CD14-positive monocyte (primary cell): ENCODE measurements around the gene S100A1. TPM values are rescaled to one million over a fixed set of nuclear protein-coding genes. Genes with fewer than 3 reads are reported as not detected.

ENCODE experiments used
- DNase-seq, 3 donors: peaks; one replicate each; pipeline ENCODE4 v3.0.0-alpha.2; 2011 to 2022
- H2AFZ ChIP-seq: 2 replicates; pipeline ENCODE4 v1.6.0; 2012; ENCODE audit warnings: mild to moderate bottlenecking, low read depth, low read length, inconsistent platforms; ENCODE audit not compliant: insufficient read depth, poor library complexity, severe bottlenecking
- H3K27ac ChIP-seq, 2 donors: 1 replicate in 1 of 2; 2 replicates in 1 of 2; pipeline ENCODE4 v1.5.1; 2012 to 2013; ENCODE audit warnings: low read length in 2 of 2, control low read depth in 1 of 2, inconsistent platforms in 1 of 2, low read depth in 1 of 2, mild to moderate bottlenecking in 1 of 2
- H3K27me3 ChIP-seq, 2 donors: one replicate each; pipeline versions ENCODE4 v1.6.0 to v1.6.1; 2011 to 2013; ENCODE audit warnings: low read length in 2 of 2; ENCODE audit not compliant: control insufficient read depth in 2 of 2, insufficient read depth in 2 of 2
- H3K36me3 ChIP-seq, 2 donors: replicated peaks in 1 of 2; 1 replicate in 1 of 2; 2 replicates in 1 of 2; pipeline versions ENCODE4 v1.5.1 to v1.6.1; 2012 to 2013; ENCODE audit warnings: low read length in 2 of 2, control low read depth in 1 of 2, inconsistent platforms in 1 of 2, mild to moderate bottlenecking in 1 of 2; ENCODE audit not compliant: insufficient read depth in 2 of 2, control insufficient read depth in 1 of 2
- H3K4me1 ChIP-seq, 2 donors: 1 replicate in 1 of 2; 2 replicates in 1 of 2; pipeline versions ENCODE4 v1.5.1 to v1.6.1; 2012 to 2013; ENCODE audit warnings: low read length in 2 of 2, control low read depth in 1 of 2, inconsistent platforms in 1 of 2, mild to moderate bottlenecking in 1 of 2, moderate library complexity in 1 of 2; ENCODE audit not compliant: insufficient read depth in 2 of 2, control insufficient read depth in 1 of 2
- H3K4me2 ChIP-seq: replicated peaks from 2 replicates; pipeline ENCODE3; 2012; ENCODE audit warnings: low read length, moderate library complexity, mild to moderate bottlenecking; ENCODE audit not compliant: poor library complexity, severe bottlenecking; ENCODE audit errors: extremely low read depth
- H3K4me3 ChIP-seq, 3 experiments: fragments of 200-600 bp in 1 of 3; sonication (generic) in 1 of 3; replicated peaks in 1 of 3; 1 replicate in 2 of 3; 2 replicates in 1 of 3; pipeline ENCODE4 v1.5.1; 2011 to 2013; ENCODE audit warnings: low read length in 3 of 3, mild to moderate bottlenecking in 3 of 3, control low read depth in 2 of 3, low read depth in 2 of 3, inconsistent platforms in 1 of 3, moderate library complexity in 1 of 3
- H3K79me2 ChIP-seq: 2 replicates; pipeline ENCODE4 v1.6.0; 2012; ENCODE audit warnings: mild to moderate bottlenecking, control low read depth, inconsistent platforms, low read length, moderate library complexity; ENCODE audit not compliant: insufficient read depth
- H3K9ac ChIP-seq: 2 replicates; pipeline ENCODE4 v1.6.0; 2017; ENCODE audit warnings: low read length, mild to moderate bottlenecking; ENCODE audit not compliant: insufficient read depth, poor library complexity, severe bottlenecking
- H3K9me3 ChIP-seq, 2 donors: replicated peaks in 1 of 2; 1 replicate in 1 of 2; 2 replicates in 1 of 2; pipeline versions ENCODE4 v1.5.1 to v1.6.1; 2012 to 2013; ENCODE audit warnings: low read length in 2 of 2, control low read depth in 1 of 2; ENCODE audit not compliant: control insufficient read depth in 1 of 2, insufficient read depth in 1 of 2
- H4K20me1 ChIP-seq: 2 replicates; pipeline ENCODE4 v1.6.0; 2012; ENCODE audit warnings: mild to moderate bottlenecking, low read length, control low read depth, moderate library complexity; ENCODE audit not compliant: insufficient read depth
- H3K27ac Mint-ChIP-seq, 7 donors: one replicate each; pipeline ENCODE4 v1.8.0; 2020; ENCODE audit warnings: mild to moderate bottlenecking in 7 of 7, mixed read lengths in 7 of 7, moderate library complexity in 6 of 7, inconsistent platforms in 2 of 7
- H3K27me3 Mint-ChIP-seq, 3 donors: one replicate each; pipeline ENCODE4 v1.8.0; 2021 to 2022; ENCODE audit warnings: low read depth in 3 of 3, mild to moderate bottlenecking in 3 of 3, mixed read lengths in 3 of 3, moderate library complexity in 3 of 3, inconsistent platforms in 1 of 3
- H3K36me3 Mint-ChIP-seq, 2 donors: one replicate each; pipeline ENCODE4 v1.8.0; 2020; ENCODE audit warnings: mixed read lengths in 2 of 2, inconsistent platforms in 1 of 2, mild to moderate bottlenecking in 1 of 2
- H3K4me1 Mint-ChIP-seq: one replicate; pipeline ENCODE4 v1.8.0; 2020; ENCODE audit warnings: mild to moderate bottlenecking, mixed read lengths
- H3K4me3 Mint-ChIP-seq, 2 donors: one replicate each; pipeline ENCODE4 v1.8.0; 2020; ENCODE audit warnings: mild to moderate bottlenecking in 2 of 2, mixed read lengths in 2 of 2, moderate library complexity in 1 of 2
- H3K9me3 Mint-ChIP-seq, 7 donors: one replicate each; pipeline ENCODE4 v1.8.0; 2020 to 2022; ENCODE audit warnings: mixed read lengths in 7 of 7, mild to moderate bottlenecking in 6 of 7, moderate library complexity in 6 of 7, inconsistent platforms in 2 of 7
- WGBS: methylation state at CpG from one replicate; pipeline ENCODE4 v1.1.5; 2013; ENCODE audit warnings: missing lambda C conversion rate; ENCODE audit not compliant: insufficient coverage; 5-methylcytosine and 5-hydroxymethylcytosine counted together
- intact Hi-C, 2 donors: fragments of 100-400 bp; cut with micrococcal nuclease; formaldehyde crosslinking; loops; one replicate each; pipeline versions ENCODE4 v1.15.0 to v1.15.1; 2023
- polyA plus RNA-seq, 3 donors: library from polyadenylated mRNA; depleted of rRNA in 1 of 3; unstranded in 2 of 3; stranded (reverse) in 1 of 3; fragments of 300-500 nt in 2 of 3; fragments of >200 nt in 1 of 3; fragmentation: Illumina TruSeq in 2 of 3; gene quantifications; 1 replicate in 2 of 3; 2 replicates in 1 of 3; pipeline ENCODE4 v1.2.3, GENCODE V29; 2012 to 2021
- TF ChIP-seq, protein P1 (sequence below): fragments of 200-600 bp; IDR thresholded peaks from one replicate; pipeline ENCODE4 v1.8.0; 2022; ENCODE audit warnings: antibody characterized with exemption, mild to moderate bottlenecking

The S100A1 gene
- polyA plus RNA-seq, 3 donors, result not detected

DNA sequence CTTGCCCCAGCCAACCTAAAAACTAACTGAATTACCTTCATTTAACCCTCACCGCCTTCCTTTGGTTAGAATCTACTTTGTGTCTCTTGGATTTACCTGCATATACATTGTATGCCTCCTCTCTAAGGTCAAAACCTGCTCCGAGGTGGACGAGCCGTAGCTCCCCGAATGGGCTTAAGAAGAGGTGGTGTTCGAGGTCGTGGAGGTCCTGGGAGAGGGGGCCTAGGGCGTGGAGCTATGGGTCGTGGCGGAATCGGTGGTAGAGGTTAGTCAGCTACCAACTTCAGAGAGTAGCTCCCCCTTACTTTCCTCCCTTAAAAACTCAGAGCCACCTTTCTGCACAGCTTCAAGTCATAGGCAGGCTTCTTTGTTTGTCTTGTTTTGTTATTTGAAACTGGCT lies 14.9 kb downstream of the S100A1 start:
- H3K4me1 ChIP-seq, result peaks cover 28 to 34% of the 10 kb centered on the region in 2 donors
- no peak overlapping the region for H3K4me2 ChIP-seq
- H3K4me3 ChIP-seq, result no peak overlapping the region
- H3K9ac ChIP-seq, result no peak overlapping the region
- Mint-ChIP-seq H3K36me3 (peaks cover 77 to 86% of the 10 kb centered on the region in 2 donors), H3K4me1 (peaks cover 39% of the 10 kb centered on the region), H3K9me3 (peaks cover 0 to 2% (median 0%) of the 10 kb centered on the region in 7 donors), H3K27ac (peak overlapping the region in 3 of 7 donors; percentile 20 to 55 (median 22)), H3K27me3 (peaks cover 0 to 2% (median 0%) of the 10 kb centered on the region in 3 donors), H3K4me3 (no peak overlapping the region)
- no peak for DNase-seq
- TF ChIP-seq, protein P1, sequence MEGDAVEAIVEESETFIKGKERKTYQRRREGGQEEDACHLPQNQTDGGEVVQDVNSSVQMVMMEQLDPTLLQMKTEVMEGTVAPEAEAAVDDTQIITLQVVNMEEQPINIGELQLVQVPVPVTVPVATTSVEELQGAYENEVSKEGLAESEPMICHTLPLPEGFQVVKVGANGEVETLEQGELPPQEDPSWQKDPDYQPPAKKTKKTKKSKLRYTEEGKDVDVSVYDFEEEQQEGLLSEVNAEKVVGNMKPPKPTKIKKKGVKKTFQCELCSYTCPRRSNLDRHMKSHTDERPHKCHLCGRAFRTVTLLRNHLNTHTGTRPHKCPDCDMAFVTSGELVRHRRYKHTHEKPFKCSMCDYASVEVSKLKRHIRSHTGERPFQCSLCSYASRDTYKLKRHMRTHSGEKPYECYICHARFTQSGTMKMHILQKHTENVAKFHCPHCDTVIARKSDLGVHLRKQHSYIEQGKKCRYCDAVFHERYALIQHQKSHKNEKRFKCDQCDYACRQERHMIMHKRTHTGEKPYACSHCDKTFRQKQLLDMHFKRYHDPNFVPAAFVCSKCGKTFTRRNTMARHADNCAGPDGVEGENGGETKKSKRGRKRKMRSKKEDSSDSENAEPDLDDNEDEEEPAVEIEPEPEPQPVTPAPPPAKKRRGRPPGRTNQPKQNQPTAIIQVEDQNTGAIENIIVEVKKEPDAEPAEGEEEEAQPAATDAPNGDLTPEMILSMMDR, result no peak
- 100% methylated on average over 1 of the region's 11 CpGs for WGBS
- H3K9me3 ChIP-seq, result no peaks in the 10 kb centered on the region
- H4K20me1 ChIP-seq, result peaks cover 69% of the 10 kb centered on the region
- no peaks in the 10 kb centered on the region for H3K27me3 ChIP-seq
- no peak overlapping the region for H2AFZ ChIP-seq
- peaks cover 76 to 83% of the 10 kb centered on the region in 2 donors for H3K36me3 ChIP-seq
- no peak overlapping the region for H3K27ac ChIP-seq
- peaks cover 77% of the 10 kb centered on the region for H3K79me2 ChIP-seq
- intact Hi-C loops, result no loop called here

DNA sequence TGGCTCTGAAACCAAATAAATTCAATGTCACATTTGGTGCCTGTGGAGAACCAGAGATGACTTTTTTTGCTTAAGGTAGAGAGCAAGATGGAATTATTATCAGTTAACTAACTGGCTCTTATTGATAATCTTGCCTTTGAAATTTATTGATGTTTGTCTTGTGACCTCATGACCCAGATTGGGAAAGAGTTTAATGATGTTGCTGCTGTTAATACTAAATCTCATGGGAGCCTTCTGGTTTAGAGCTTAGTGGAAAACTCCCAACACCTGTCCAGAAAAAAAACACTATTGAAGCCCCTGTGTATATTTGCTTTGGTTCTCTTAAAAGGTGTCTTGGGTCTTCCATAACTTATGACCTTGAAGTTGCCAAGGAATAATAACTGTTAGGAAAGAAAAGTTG lies 15.6 kb downstream of the S100A1 start:
- peaks cover 71 to 79% of the 10 kb centered on the region in 2 donors for H3K36me3 Mint-ChIP-seq
- H3K27me3 ChIP-seq, result no peaks in the 10 kb centered on the region
- TF ChIP-seq, protein P1, result no peak
- no peak overlapping the region for H3K4me3 Mint-ChIP-seq
- no peak overlapping the region for H3K4me2 ChIP-seq
- H3K27me3 Mint-ChIP-seq, result peaks cover 0 to 2% (median under 1%) of the 10 kb centered on the region in 3 donors
- peaks cover 29 to 35% of the 10 kb centered on the region in 2 donors for H3K4me1 ChIP-seq
- no peak overlapping the region for H3K9ac ChIP-seq
- peak overlapping the region in 1 of 2 donors; percentile 52 for H3K27ac ChIP-seq
- H3K4me1 Mint-ChIP-seq, result peaks cover 41% of the 10 kb centered on the region
- H3K4me3 ChIP-seq, result no peak overlapping the region
- H3K79me2 ChIP-seq, result peaks cover 70% of the 10 kb centered on the region
- no peak for DNase-seq
- no peaks in the 10 kb centered on the region for H3K9me3 ChIP-seq
- H3K27ac Mint-ChIP-seq, result peak overlapping the region in 2 of 7 donors; percentile 27 to 69
- H3K9me3 Mint-ChIP-seq, result peaks cover 0 to 2% (median 0%) of the 10 kb centered on the region in 7 donors
- H3K36me3 ChIP-seq, result peaks cover 69 to 76% of the 10 kb centered on the region in 2 donors
- H2AFZ ChIP-seq, result no peak overlapping the region
- peaks cover 66% of the 10 kb centered on the region for H4K20me1 ChIP-seq
- intact Hi-C loops, result no loop called here
